Suprapubic skin (tissue), 4 donors: ENCODE results near the gene RERE. TPM values are rescaled to one million over a fixed set of nuclear protein-coding genes. Genes with fewer than 3 reads are reported as not detected.

ENCODE experiments used
- DNase-seq, 2 donors: peaks; one replicate each; pipeline ENCODE4 v3.0.0-alpha.2; 2019; ENCODE audit warnings: low spot score in 2 of 2
- H3K27ac ChIP-seq: fragments of 200-600 bp; sonication (generic); one replicate; pipeline ENCODE4 v1.5.1; 2019
- H3K27me3 ChIP-seq: fragments of 200-600 bp; sonication (generic); one replicate; pipeline ENCODE4 v1.5.1; 2019
- H3K36me3 ChIP-seq: fragments of 200-600 bp; sonication (generic); one replicate; pipeline ENCODE4 v1.5.1; 2019
- H3K4me1 ChIP-seq: fragments of 200-600 bp; sonication (generic); one replicate; pipeline ENCODE4 v1.5.1; 2019
- H3K4me3 ChIP-seq: fragments of 200-600 bp; sonication (generic); one replicate; pipeline ENCODE4 v1.5.1; 2019; ENCODE audit warnings: mild to moderate bottlenecking
- H3K9me3 ChIP-seq: fragments of 200-600 bp; sonication (generic); one replicate; pipeline ENCODE4 v1.5.1; 2019
- EP300 ChIP-seq: sonication (generic); formaldehyde crosslinking; IDR thresholded peaks from one replicate; pipeline ENCODE4 v1.6.1; 2017; ENCODE audit warnings: antibody characterized with exemption
- POLR2A ChIP-seq, 2 donors: fragments of 450-650 bp; IDR thresholded peaks; one replicate each; pipeline ENCODE4 v1.6.1; 2017; ENCODE audit warnings: antibody characterized with exemption in 2 of 2, mild to moderate bottlenecking in 2 of 2, moderate library complexity in 2 of 2
- POLR2AphosphoS5 ChIP-seq, 3 donors: sonication (generic); formaldehyde crosslinking; IDR thresholded peaks; one replicate each; pipeline ENCODE4 v1.6.1; 2017; ENCODE audit warnings: antibody characterized with exemption in 3 of 3
- WGBS: methylation state at CpG from one replicate; pipeline ENCODE4 v1.1.5; 2018; 5-methylcytosine and 5-hydroxymethylcytosine counted together
- total RNA-seq, 4 donors: library from RNA; depleted of rRNA; stranded (reverse); fragments of >200 nt; gene quantifications; one replicate each; pipeline ENCODE4 v1.1.0, GENCODE V29; 2016
- TF ChIP-seq, protein P1 (sequence below), 2 donors: fragments of 200-600 bp in 1 of 2; fragments of 450-650 bp in 1 of 2; sonication (generic) in 1 of 2; IDR thresholded peaks; one replicate each; pipeline ENCODE4 v1.5.1; 2016 to 2019; ENCODE audit warnings: antibody characterized with exemption in 2 of 2, mild to moderate bottlenecking in 1 of 2, moderate library complexity in 1 of 2

RERE gene
- total RNA-seq, 4 donors from 2014 or later, result 43.4 to 113 (median 83.3) TPM

DNA sequence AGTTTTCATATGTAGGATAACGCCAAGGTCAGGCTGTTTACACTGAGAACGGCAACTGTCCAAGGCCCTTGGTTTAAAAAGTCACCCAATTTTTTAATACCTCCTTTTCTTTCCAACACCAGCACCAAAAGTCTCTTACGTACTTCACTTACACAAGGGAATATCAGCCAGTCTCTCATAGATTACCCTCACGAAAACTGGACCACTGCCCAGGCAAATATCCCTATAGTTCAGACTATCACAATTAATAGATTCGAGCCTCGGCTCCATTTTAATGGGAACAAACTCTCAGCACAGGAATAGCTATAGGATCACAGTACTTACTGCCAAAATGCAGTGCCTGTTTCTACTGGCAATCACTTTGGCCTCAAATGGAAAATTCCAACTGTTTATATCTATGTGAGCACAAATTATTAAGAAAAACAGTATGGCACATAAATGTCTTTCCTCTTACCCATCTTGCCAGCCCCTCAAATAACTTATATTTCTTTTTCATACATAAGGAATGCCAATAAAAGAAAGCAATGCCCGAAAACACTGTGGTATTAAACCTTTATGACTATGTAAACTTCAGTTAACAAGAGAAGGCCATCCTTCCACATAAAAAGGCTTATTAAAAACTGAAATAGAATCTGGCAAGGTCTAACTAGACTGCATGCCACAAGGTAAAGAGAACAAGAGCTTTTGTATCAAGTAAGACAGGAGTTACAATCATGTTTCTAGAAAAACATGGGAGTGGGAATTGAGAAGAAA, 401.7 kb downstream of the RERE start:
- H3K9me3 ChIP-seq, result no peaks in the 10 kb centered on the region
- 64% methylated on average over 7 of the region's 7 CpGs for WGBS
- peaks cover 34% of the 10 kb centered on the region for H3K36me3 ChIP-seq
- peak overlapping the region; percentile 44 for H3K27ac ChIP-seq
- no peak overlapping the region for H3K4me3 ChIP-seq
- H3K27me3 ChIP-seq, result no peaks in the 10 kb centered on the region
- DNase-seq, result no peak
- TF ChIP-seq POLR2A (IDR thresholded peaks at IDR 0.05) (no peak), EP300 (no peak)
- TF ChIP-seq, protein P1, sequence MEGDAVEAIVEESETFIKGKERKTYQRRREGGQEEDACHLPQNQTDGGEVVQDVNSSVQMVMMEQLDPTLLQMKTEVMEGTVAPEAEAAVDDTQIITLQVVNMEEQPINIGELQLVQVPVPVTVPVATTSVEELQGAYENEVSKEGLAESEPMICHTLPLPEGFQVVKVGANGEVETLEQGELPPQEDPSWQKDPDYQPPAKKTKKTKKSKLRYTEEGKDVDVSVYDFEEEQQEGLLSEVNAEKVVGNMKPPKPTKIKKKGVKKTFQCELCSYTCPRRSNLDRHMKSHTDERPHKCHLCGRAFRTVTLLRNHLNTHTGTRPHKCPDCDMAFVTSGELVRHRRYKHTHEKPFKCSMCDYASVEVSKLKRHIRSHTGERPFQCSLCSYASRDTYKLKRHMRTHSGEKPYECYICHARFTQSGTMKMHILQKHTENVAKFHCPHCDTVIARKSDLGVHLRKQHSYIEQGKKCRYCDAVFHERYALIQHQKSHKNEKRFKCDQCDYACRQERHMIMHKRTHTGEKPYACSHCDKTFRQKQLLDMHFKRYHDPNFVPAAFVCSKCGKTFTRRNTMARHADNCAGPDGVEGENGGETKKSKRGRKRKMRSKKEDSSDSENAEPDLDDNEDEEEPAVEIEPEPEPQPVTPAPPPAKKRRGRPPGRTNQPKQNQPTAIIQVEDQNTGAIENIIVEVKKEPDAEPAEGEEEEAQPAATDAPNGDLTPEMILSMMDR (IDR thresholded peaks at IDR 0.05), result no peak
- H3K4me1 ChIP-seq, result peaks cover 88% of the 10 kb centered on the region

DNA sequence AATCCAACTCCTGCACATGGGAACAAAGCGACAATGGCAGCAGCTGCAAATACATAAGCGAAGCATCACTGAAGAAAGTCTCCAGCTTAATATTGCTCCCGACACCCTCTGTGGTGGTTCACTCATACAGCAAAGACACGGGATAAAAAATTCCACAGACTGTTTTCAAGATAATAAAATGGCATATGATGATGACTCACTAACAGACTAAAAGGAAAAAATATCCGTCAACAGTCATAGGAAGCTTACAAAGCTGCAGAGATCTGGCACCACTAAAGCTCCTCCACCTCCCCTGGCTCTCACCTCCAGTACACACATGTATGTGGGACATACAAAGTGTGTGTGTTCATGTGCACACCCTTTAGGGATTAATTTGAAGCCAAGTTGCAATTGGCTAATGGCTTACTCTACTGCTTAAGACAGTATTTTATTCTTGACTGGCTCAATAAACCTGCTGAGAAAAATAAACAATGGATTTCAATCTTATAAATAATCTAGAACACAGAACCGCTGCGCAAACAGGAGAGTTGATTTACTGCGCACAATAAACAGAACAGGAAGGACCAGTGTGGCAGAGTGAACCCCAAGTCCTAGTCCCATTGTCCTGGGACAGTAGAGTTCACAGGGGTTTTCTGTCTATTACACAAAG, 405.1 kb downstream of the RERE start:
- peak overlapping the region; percentile 70 for H3K27ac ChIP-seq
- H3K9me3 ChIP-seq, result no peaks in the 10 kb centered on the region
- H3K36me3 ChIP-seq, result peaks cover 15% of the 10 kb centered on the region
- 26% methylated on average over 8 of the region's 8 CpGs for WGBS
- peaks cover 88% of the 10 kb centered on the region for H3K4me1 ChIP-seq
- no peak overlapping the region for H3K4me3 ChIP-seq
- no peaks in the 10 kb centered on the region for H3K27me3 ChIP-seq
- DNase-seq, result peak in 1 of 2 donors; percentile 84
- TF ChIP-seq, protein P1 (IDR thresholded peaks at IDR 0.05), result no peak
- peak; percentile 50 to 55 (median 55) for TF ChIP-seq POLR2AphosphoS5 (IDR thresholded peaks at IDR 0.05)
- no peak for TF ChIP-seq EP300

DNA sequence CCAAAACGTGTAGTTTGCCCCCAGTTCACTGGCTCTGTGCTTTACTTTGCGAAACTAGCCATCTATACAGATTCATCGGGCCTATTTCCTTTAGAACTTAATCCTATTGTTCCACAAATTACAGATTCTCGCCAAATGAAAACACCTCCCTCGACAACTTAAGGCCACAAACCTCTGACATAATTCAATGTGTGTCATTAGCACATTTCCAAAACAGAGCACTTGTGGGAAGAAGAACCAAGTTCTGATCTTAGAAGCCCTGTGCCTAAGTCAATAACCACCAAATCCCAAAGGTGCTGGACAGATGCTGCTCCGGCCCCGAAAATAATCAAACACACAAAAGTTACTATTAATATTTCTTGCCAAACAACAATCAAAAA, 405.6 kb downstream of the RERE start:
- Histone ChIP-seq H3K27me3 (no peaks in the 10 kb centered on the region), H3K9me3 (no peaks in the 10 kb centered on the region), H3K27ac (peak overlapping the region; percentile 70), H3K36me3 (peaks cover 11% of the 10 kb centered on the region), H3K4me3 (no peak overlapping the region), H3K4me1 (peaks cover 88% of the 10 kb centered on the region)
- no peak for DNase-seq
- TF ChIP-seq, protein P1 (IDR thresholded peaks at IDR 0.05), result no peak
- TF ChIP-seq POLR2A (IDR thresholded peaks at IDR 0.05) (no peak), POLR2AphosphoS5 (IDR thresholded peaks at IDR 0.05) (no peak), EP300 (no peak)
- 31% methylated on average over 7 of the region's 7 CpGs for WGBS

DNA sequence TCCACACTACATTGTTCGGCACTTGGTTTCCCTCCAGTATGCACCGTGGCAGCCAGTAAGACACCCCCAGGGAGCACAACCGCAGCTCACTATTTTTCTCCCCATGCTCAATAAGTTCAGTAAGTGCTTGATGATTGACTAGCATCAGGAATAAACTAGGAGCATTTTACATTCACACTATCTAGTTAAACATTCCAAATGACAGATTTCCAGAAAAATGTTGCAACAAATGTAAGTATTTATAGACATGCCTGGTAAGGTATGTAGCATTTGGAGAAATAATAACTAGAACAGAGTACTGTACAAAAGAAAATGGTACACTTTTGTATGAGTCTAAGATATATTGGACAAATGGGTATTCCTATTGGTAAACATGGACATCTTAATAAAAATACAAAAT, 406.6 kb downstream of the RERE start:
- Histone ChIP-seq H3K4me1 (peaks cover 86% of the 10 kb centered on the region), H3K9me3 (no peaks in the 10 kb centered on the region), H3K27me3 (no peaks in the 10 kb centered on the region), H3K36me3 (peaks cover 9% of the 10 kb centered on the region), H3K27ac (peak overlapping the region; percentile 70), H3K4me3 (no peak overlapping the region)
- WGBS, result 69% methylated on average over 3 of the region's 3 CpGs
- DNase-seq, result no peak
- TF ChIP-seq POLR2A (IDR thresholded peaks at IDR 0.05), result no peak
- TF ChIP-seq POLR2AphosphoS5 (IDR thresholded peaks at IDR 0.05), result no peak

DNA sequence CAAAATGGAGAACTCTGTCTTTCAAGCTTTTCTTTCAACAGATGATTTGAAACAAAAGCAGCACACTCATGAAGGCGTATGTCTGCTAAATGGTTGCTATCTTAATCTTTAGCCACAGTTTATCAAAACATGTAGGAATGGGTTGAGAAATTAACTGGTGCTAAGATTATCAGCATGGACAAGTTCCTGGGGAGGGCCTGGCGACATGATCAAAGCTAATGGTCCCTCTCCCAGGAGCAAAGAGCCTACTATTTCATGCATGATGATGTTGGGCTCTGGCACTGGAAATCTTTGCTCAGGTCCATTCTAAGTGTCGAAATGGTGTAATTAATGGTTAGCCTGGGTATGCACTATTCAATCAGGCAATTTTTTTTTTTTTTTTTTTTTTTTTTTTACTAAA, 407.8 kb downstream of the RERE start:
- H3K27ac ChIP-seq, result peak overlapping the region; percentile 78
- 70% methylated on average over 3 of the region's 3 CpGs for WGBS
- peaks cover 11% of the 10 kb centered on the region for H3K36me3 ChIP-seq
- no peak for DNase-seq
- H3K27me3 ChIP-seq, result no peaks in the 10 kb centered on the region
- peaks cover 74% of the 10 kb centered on the region for H3K4me1 ChIP-seq
- no peaks in the 10 kb centered on the region for H3K9me3 ChIP-seq
- TF ChIP-seq POLR2A (IDR thresholded peaks at IDR 0.05) (no peak), POLR2AphosphoS5 (IDR thresholded peaks at IDR 0.05) (no peak), EP300 (no peak)
- TF ChIP-seq, protein P1 (IDR thresholded peaks at IDR 0.05), result no peak
- peak overlapping the region; percentile 14 for H3K4me3 ChIP-seq
